ENCODE measurements around the gene ZNF611. TPM values are rescaled to one million over a fixed set of nuclear protein-coding genes. Genes with fewer than 3 reads are reported as not detected.
"Not testable (repeated sequence)": the region's sequence is repeated elsewhere in the genome, so short reads cannot be mapped to it uniquely, and the experiment has no call there.

The ZNF611 gene
- total RNA-seq, 1 donor from 2014 or later, result 24.7 TPM

- H3K4me1 Mint-ChIP-seq (ENCODE audit: unreplicated experiment), result peaks cover 19% of the 10 kb centered on the region
- H3K27ac Mint-ChIP-seq, result peak overlapping the region; percentile 98
- DNase-seq (ENCODE audit: extremely low spot score, unreplicated experiment), result no peak
- peak overlapping the region; percentile 94 for H3K4me3 Mint-ChIP-seq
- no peak for TF ChIP-seq CTCF (conservative IDR thresholded peaks at IDR 0.05)
- H3K9me3 Mint-ChIP-seq, result no peaks in the 10 kb centered on the region
- H3K27me3 Mint-ChIP-seq, result no peaks in the 10 kb centered on the region
- H3K36me3 Mint-ChIP-seq, result peaks cover 9% of the 10 kb centered on the region
These were observed 432 bp downstream of the ZNF611 start for GRCh38 chr19:52734331-52734892.

- Mint-ChIP-seq H3K4me1 (ENCODE audit: unreplicated experiment) (peaks cover 15% of the 10 kb centered on the region), H3K36me3 (peaks cover 29% of the 10 kb centered on the region)
- H3K9me3 Mint-ChIP-seq; H3K4me3 Mint-ChIP-seq; H3K27ac Mint-ChIP-seq; H3K27me3 Mint-ChIP-seq; DNase-seq (ENCODE audit: extremely low spot score, unreplicated experiment): not testable (repeated sequence)
These were observed 8.8 kb downstream of the ZNF611 start for GRCh38 chr19:52726051-52726450.

- no peak overlapping the region for H3K4me3 Mint-ChIP-seq
- peaks cover 15% of the 10 kb centered on the region for H3K4me1 Mint-ChIP-seq (ENCODE audit: unreplicated experiment)
- H3K27ac Mint-ChIP-seq, result no peak overlapping the region
- no peak for DNase-seq (ENCODE audit: extremely low spot score, unreplicated experiment)
- no peak for TF ChIP-seq CTCF (conservative IDR thresholded peaks at IDR 0.05)
- H3K36me3 Mint-ChIP-seq, result peaks cover 29% of the 10 kb centered on the region
- H3K27me3 Mint-ChIP-seq, result no peaks in the 10 kb centered on the region
- H3K9me3 Mint-ChIP-seq, result no peaks in the 10 kb centered on the region
These were observed 9.3 kb downstream of the ZNF611 start for GRCh38 chr19:52725528-52725961.

- Mint-ChIP-seq H3K4me1 (ENCODE audit: unreplicated experiment) (peaks cover 17% of the 10 kb centered on the region), H3K27ac (peak overlapping the region; percentile 45), H3K27me3 (no peaks in the 10 kb centered on the region), H3K4me3 (peak overlapping the region; percentile 12), H3K9me3 (peaks cover under 1% of the 10 kb centered on the region), H3K36me3 (peaks cover 31% of the 10 kb centered on the region)
- TF ChIP-seq CTCF (conservative IDR thresholded peaks at IDR 0.05), result no peak
- DNase-seq (ENCODE audit: extremely low spot score, unreplicated experiment), result no peak
These were observed 9.9 kb downstream of the ZNF611 start for GRCh38 chr19:52724701-52725514.

GRCh38 chr19:52723907-52724598 lies 10.8 kb downstream of the ZNF611 start:
- Mint-ChIP-seq H3K36me3 (peaks cover 36% of the 10 kb centered on the region), H3K4me3 (peak overlapping the region; percentile 19)

GRCh38 chr19:52722062-52723003 lies 12.5 kb downstream of the ZNF611 start:
- Mint-ChIP-seq H3K36me3 (peaks cover 34% of the 10 kb centered on the region), H3K27ac (peak overlapping the region; percentile 55), H3K9me3 (peaks cover 4% of the 10 kb centered on the region)

More at GRCh38 chr19:52723907-52724598, 10.8 kb downstream of the ZNF611 start:
- DNase-seq (ENCODE audit: extremely low spot score, unreplicated experiment); H3K27me3 Mint-ChIP-seq; H3K9me3 Mint-ChIP-seq: not testable (repeated sequence)
- H3K4me1 Mint-ChIP-seq (ENCODE audit: unreplicated experiment), result peaks cover 22% of the 10 kb centered on the region
- H3K27ac Mint-ChIP-seq, result peak overlapping the region; percentile 45

GRCh38 chr19:52720541-52720940 lies 14.3 kb downstream of the ZNF611 start:
- DNase-seq (ENCODE audit: extremely low spot score, unreplicated experiment); H3K27ac Mint-ChIP-seq; H3K27me3 Mint-ChIP-seq; H3K9me3 Mint-ChIP-seq; H3K4me3 Mint-ChIP-seq: not testable (repeated sequence)
- Mint-ChIP-seq H3K36me3 (peaks cover 42% of the 10 kb centered on the region), H3K4me1 (ENCODE audit: unreplicated experiment) (peaks cover 41% of the 10 kb centered on the region)

More at GRCh38 chr19:52722062-52723003, 12.5 kb downstream of the ZNF611 start:
- no peak for DNase-seq (ENCODE audit: extremely low spot score, unreplicated experiment)
- Mint-ChIP-seq H3K4me1 (ENCODE audit: unreplicated experiment) (peaks cover 23% of the 10 kb centered on the region), H3K27me3 (no peaks in the 10 kb centered on the region), H3K4me3 (no peak overlapping the region)
- TF ChIP-seq CTCF (conservative IDR thresholded peaks at IDR 0.05), result no peak
